Stomach smooth muscle (tissue), 2 donors: ENCODE data around the gene GDPD4.

Experiments
- H3K27ac ChIP-seq: one replicate; pipeline ENCODE4 v1.7.0; 2013; ENCODE audit warnings: mild to moderate bottlenecking, low read length, inconsistent platforms
- H3K27me3 ChIP-seq, 2 donors: one replicate each; pipeline ENCODE4 v1.7.0; 2013; ENCODE audit warnings: low read length in 2 of 2; ENCODE audit not compliant: insufficient read depth in 2 of 2, control insufficient read depth in 1 of 2
- H3K36me3 ChIP-seq, 2 donors: one replicate each; pipeline ENCODE4 v1.7.0; 2013; ENCODE audit warnings: low read length in 2 of 2; ENCODE audit not compliant: control insufficient read depth in 2 of 2, insufficient read depth in 2 of 2
- H3K4me1 ChIP-seq: one replicate; pipeline ENCODE4 v1.7.0; 2013; ENCODE audit warnings: low read length; ENCODE audit not compliant: control insufficient read depth, insufficient read depth
- H3K4me3 ChIP-seq, 2 donors: one replicate each; pipeline ENCODE4 v1.7.0; 2013; ENCODE audit warnings: low read length in 2 of 2
- H3K9ac ChIP-seq, 2 donors: one replicate each; pipeline ENCODE4 v1.7.0; 2013; ENCODE audit warnings: low read length in 2 of 2, mild to moderate bottlenecking in 1 of 2
- H3K9me3 ChIP-seq, 2 donors: one replicate each; pipeline ENCODE4 v1.7.0; 2013; ENCODE audit warnings: low read length in 2 of 2; ENCODE audit not compliant: control insufficient read depth in 2 of 2
- donor health status: healthy.
- donor health status: Pancreatic carcinoma.

Gene GDPD4

DNA sequence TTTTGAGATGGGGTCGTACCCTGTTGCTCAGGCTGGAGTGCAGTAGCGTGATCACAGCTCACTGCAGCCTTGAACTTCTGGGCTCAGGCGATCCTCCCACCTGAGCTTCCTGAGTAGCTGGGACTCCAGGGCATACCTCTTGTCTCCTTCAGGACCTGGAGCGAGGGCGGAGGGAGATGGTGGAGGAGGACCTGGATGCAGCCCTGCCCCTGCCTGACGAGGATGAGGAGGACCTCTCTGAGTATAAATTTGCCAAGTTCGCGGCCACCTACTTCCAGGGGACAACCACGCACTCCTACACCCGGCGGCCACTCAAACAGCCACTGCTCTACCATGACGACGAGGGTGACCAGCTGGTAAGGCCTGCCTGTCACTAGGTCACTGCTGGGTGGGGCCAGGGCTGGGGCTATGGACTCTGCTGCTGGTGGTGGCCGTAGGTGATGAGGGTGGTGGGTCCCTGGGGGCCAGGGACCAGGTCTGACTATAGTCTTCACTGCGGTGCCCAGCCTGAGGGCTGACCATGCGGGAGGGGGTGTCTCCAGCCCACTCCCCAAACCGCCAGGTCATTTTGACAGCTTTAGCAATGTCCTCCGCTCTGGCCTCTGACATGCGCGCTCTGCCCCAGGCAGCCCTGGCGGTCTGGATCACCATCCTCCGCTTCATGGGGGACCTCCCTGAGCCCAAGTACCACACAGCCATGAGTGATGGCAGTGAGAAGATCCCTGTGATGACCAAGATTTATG is 119.5 kb downstream of the GDPD4 start:
- Histone ChIP-seq H3K9me3 (no peaks in the 10 kb centered on the region), H3K36me3 (no peaks in the 10 kb centered on the region), H3K27ac (no peak overlapping the region), H3K9ac (no peak overlapping the region), H3K4me1 (no peaks in the 10 kb centered on the region), H3K4me3 (no peak overlapping the region), H3K27me3 (no peaks in the 10 kb centered on the region)

DNA sequence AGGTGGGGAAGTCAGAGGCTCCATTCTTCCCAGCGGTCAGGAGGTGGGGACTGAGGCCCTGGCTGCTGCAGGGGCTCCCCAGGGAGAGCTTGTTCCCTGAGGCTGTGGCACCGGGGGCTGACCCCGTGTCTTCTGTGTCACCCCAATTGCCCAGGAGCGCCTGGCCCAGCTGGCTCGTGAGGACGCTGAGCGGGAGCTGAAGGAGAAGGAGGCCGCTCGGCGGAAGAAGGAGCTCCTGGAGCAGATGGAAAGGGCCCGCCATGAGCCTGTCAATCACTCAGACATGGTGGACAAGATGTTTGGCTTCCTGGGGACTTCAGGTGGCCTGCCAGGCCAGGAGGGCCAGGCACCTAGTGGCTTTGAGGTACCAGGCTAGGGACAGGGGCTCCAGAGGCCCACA is 120.3 kb downstream of the GDPD4 start:
- H3K4me3 ChIP-seq: no peak overlapping the region
- no peaks in the 10 kb centered on the region for H3K9me3 ChIP-seq
- H3K4me1 ChIP-seq: no peaks in the 10 kb centered on the region
- no peak overlapping the region for H3K27ac ChIP-seq
- no peaks in the 10 kb centered on the region for H3K27me3 ChIP-seq
- H3K36me3 ChIP-seq: no peaks in the 10 kb centered on the region
- no peak overlapping the region for H3K9ac ChIP-seq

- Histone ChIP-seq H3K36me3 (no peaks in the 10 kb centered on the region), H3K9ac (no peak overlapping the region), H3K27me3 (no peaks in the 10 kb centered on the region), H3K4me3 (no peak overlapping the region), H3K9me3 (no peaks in the 10 kb centered on the region), H3K4me1 (no peaks in the 10 kb centered on the region), H3K27ac (no peak overlapping the region)
Measured at GRCh38 chr11:77180346-77180745, 121.1 kb downstream of the GDPD4 start.

DNA sequence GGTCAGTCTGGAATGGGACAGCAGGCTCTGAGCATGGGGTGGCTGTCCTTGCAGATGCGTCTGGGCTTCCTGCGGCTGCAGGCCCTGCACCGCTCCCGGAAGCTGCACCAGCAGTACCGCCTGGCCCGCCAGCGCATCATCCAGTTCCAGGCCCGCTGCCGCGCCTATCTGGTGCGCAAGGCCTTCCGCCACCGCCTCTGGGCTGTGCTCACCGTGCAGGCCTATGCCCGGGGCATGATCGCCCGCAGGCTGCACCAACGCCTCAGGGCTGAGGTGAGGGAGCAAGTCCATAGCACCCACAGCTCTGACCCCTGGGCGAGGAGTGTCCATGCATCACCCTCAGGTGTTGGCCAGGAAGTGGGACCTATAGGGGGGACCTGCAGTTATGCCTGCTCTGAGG is 121.8 kb downstream of the GDPD4 start:
- H3K9ac ChIP-seq: no peak overlapping the region
- no peak overlapping the region for H3K4me3 ChIP-seq
- H3K9me3 ChIP-seq: no peaks in the 10 kb centered on the region
- no peaks in the 10 kb centered on the region for H3K36me3 ChIP-seq
- no peaks in the 10 kb centered on the region for H3K27me3 ChIP-seq
- no peaks in the 10 kb centered on the region for H3K4me1 ChIP-seq
- no peak overlapping the region for H3K27ac ChIP-seq

DNA sequence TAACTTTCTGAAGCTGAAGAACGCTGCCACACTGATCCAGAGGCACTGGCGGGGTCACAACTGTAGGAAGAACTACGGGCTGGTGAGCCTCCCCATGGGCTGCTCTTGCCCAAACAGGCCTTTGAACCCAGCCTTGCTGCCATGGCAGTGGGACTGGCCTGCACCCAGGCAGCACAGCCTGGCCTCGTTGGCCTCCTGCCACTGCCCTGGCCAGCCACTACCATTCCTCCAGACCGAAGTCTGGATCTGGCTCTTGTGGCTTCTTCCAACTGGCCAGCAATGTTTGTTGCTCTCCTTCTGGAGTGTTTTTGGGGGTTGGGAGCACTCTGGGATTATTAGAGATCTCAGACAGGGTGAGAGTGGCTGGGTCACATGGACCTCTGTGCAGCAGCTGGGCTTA is 122.4 kb downstream of the GDPD4 start:
- H3K4me3 ChIP-seq: no peak overlapping the region
- no peaks in the 10 kb centered on the region for H3K4me1 ChIP-seq
- H3K36me3 ChIP-seq: no peaks in the 10 kb centered on the region
- no peak overlapping the region for H3K27ac ChIP-seq
- H3K9me3 ChIP-seq: no peaks in the 10 kb centered on the region
- no peak overlapping the region for H3K9ac ChIP-seq
- H3K27me3 ChIP-seq: no peaks in the 10 kb centered on the region

GRCh38 chr11:77178150-77178549 is 123.3 kb downstream of the GDPD4 start:
- no peaks in the 10 kb centered on the region for H3K36me3 ChIP-seq
- no peaks in the 10 kb centered on the region for H3K9me3 ChIP-seq

GRCh38 chr11:77176996-77177395 is 124.5 kb downstream of the GDPD4 start:
- Histone ChIP-seq H3K27ac (no peak overlapping the region), H3K27me3 (no peaks in the 10 kb centered on the region), H3K9ac (no peak overlapping the region), H3K9me3 (no peaks in the 10 kb centered on the region), H3K4me3 (no peak overlapping the region), H3K4me1 (no peaks in the 10 kb centered on the region), H3K36me3 (no peaks in the 10 kb centered on the region)

More at GRCh38 chr11:77178150-77178549, 123.3 kb downstream of the GDPD4 start:
- H3K4me1 ChIP-seq: no peaks in the 10 kb centered on the region
- H3K27me3 ChIP-seq: no peaks in the 10 kb centered on the region
- no peak overlapping the region for H3K9ac ChIP-seq
- H3K27ac ChIP-seq: no peak overlapping the region
- no peak overlapping the region for H3K4me3 ChIP-seq

DNA sequence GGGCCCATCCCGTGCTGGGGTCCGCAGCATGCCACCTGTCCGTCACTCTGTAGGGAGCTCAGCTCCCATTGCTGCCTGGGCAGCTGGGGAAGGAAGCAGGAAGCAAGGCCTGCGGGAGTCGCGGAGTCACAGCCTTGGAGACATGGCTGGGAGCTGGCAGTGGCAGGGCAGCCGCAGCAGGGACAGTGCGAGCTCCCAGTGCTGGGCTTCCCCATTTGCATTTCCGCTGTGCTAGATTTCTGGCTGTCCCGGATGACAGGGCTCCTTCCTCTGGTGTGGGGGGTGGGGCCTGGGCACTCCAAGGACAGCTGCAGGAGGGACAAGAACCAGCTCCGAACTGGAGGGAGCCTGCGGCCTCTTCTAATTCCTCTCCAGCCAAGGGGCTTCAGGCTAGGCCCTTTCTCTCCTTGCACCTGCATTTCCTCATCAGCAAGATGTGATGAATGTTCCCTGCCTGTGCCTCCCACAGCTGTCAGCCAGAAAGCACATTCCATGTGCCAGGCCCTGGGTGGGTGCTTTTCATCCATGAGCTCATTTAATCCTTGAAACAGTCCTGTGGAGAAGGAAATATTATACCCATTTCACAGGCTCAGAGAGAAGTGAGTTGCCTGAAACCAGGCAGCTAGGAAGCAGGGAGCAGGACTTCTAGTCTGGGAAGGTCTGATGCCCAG is 125.5 kb downstream of the GDPD4 start:
- Histone ChIP-seq H3K9me3 (no peaks in the 10 kb centered on the region), H3K4me3 (no peak overlapping the region), H3K36me3 (no peaks in the 10 kb centered on the region), H3K9ac (no peak overlapping the region), H3K4me1 (no peaks in the 10 kb centered on the region), H3K27ac (no peak overlapping the region), H3K27me3 (no peaks in the 10 kb centered on the region)

DNA sequence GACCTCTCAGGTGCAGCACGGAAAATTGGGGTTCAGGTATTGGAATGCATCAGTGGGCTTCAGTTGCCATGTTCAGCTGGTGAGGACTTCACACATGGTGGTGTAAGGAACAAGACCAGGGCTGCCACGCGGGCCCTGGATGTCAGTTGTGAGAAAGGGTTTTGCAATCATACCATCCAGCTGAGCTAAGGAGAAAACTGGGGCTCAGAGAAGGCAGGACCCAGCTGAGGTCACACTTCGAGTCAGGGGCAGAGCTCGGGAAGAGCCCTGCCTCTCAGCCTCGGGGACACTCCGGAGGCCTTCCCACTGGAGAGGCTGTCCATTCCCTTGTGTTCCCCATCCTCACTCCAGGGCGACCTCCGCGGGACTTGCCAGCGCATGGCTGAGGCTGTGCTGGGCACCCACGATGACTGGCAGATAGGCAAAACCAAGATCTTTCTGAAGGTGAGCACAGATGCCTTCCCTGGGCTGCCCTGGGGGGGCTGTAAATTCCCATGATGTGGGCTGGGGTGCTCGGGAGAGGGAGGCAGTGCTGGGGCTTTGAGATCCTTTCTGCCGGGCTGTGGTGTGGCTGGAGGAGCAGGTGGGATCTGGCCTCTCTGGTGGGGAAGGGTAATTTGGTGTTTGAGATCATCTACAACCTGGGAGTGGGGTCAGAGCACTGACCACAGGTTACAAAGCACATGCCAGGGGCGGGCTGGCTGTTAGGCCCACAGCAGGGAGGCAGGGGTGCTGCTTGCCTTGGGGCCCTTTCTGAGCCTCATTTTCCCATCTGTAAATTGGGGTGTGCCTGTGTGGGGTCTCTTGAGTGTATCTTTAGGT is 126.3 kb downstream of the GDPD4 start:
- Histone ChIP-seq H3K9me3 (no peaks in the 10 kb centered on the region), H3K36me3 (no peaks in the 10 kb centered on the region), H3K27ac (no peak overlapping the region), H3K4me3 (no peak overlapping the region), H3K27me3 (no peaks in the 10 kb centered on the region), H3K9ac (no peak overlapping the region), H3K4me1 (no peaks in the 10 kb centered on the region)

DNA sequence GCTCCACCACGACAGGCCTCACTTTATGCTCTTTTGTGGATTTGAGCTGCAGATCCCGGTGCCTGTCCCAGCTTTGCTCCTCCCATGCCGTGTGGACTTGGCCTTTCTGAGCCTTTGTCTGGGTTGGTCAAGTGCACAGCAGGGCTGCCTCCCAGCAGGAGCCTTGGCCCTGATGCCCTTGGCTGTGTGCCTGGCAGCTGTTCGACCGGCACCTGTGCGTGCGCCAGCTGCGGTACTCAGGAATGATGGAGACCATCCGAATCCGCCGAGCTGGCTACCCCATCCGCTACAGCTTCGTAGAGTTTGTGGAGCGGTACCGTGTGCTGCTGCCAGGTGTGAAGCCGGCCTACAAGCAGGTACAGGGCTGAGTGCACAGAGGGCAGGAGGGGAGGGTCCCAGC is 126.9 kb downstream of the GDPD4 start:
- Histone ChIP-seq H3K9me3 (no peaks in the 10 kb centered on the region), H3K4me1 (no peaks in the 10 kb centered on the region), H3K27ac (no peak overlapping the region), H3K4me3 (no peak overlapping the region), H3K36me3 (no peaks in the 10 kb centered on the region), H3K27me3 (no peaks in the 10 kb centered on the region), H3K9ac (no peak overlapping the region)
